GM06990 (cell line): ENCODE results near the gene MUC5AC.
"Not testable (repeated sequence)": the region's sequence is repeated elsewhere in the genome, so short reads cannot be mapped to it uniquely, and the experiment has no call there.

Experiments
- DNase-seq: peaks from one replicate; pipeline ENCODE4 v3.0.0-alpha.2; 2011; ENCODE audit not compliant: insufficient read length; ENCODE audit errors: extremely low read depth
- H3K27me3 ChIP-seq: replicated peaks from 2 replicates; pipeline ENCODE4 v1.6.0; 2011; ENCODE audit warnings: low read length; ENCODE audit not compliant: control insufficient read depth, insufficient read depth
- H3K36me3 ChIP-seq: 2 replicates; pipeline ENCODE4 v1.5.1; 2011; ENCODE audit warnings: low read length; ENCODE audit not compliant: control insufficient read depth, insufficient read depth
- H3K4me3 ChIP-seq: replicated peaks from 2 replicates; pipeline ENCODE4 v1.5.1; 2011; ENCODE audit warnings: low read depth, mild to moderate bottlenecking, control low read depth, low read length
- TF ChIP-seq, protein P1 (sequence below): IDR thresholded peaks from 2 replicates; pipeline ENCODE4 v1.5.1; 2011; ENCODE audit warnings: low read length, control low read depth, mild to moderate bottlenecking, inconsistent platforms; ENCODE audit not compliant: insufficient read depth, poor library complexity, severe bottlenecking

Gene MUC5AC

DNA sequence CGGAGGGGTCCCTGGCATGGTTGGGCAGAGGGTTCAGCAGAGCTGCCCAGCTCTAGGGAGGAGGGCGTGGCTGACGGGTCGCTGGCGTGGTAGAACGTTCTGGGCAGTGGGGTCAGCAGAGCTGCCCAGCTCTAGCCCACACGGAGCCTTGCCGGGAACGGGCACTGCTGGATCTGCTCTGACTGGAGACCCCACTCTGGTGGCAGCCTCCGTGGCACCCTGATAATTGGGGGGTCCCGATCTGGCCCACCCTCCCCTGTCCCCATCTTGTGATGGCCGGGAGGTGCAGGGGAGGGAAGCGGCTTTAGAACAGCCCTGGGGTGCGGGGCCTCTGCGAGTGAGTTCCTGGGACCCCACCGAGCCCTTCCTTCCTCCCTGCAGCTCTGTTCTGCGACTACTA, 21.9 kb downstream of the MUC5AC start:
- no peak for DNase-seq
- Histone ChIP-seq H3K36me3 (no peaks in the 10 kb centered on the region), H3K27me3 (no peaks in the 10 kb centered on the region), H3K4me3 (no peak overlapping the region)
- TF ChIP-seq, protein P1, sequence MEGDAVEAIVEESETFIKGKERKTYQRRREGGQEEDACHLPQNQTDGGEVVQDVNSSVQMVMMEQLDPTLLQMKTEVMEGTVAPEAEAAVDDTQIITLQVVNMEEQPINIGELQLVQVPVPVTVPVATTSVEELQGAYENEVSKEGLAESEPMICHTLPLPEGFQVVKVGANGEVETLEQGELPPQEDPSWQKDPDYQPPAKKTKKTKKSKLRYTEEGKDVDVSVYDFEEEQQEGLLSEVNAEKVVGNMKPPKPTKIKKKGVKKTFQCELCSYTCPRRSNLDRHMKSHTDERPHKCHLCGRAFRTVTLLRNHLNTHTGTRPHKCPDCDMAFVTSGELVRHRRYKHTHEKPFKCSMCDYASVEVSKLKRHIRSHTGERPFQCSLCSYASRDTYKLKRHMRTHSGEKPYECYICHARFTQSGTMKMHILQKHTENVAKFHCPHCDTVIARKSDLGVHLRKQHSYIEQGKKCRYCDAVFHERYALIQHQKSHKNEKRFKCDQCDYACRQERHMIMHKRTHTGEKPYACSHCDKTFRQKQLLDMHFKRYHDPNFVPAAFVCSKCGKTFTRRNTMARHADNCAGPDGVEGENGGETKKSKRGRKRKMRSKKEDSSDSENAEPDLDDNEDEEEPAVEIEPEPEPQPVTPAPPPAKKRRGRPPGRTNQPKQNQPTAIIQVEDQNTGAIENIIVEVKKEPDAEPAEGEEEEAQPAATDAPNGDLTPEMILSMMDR = no peak

DNA sequence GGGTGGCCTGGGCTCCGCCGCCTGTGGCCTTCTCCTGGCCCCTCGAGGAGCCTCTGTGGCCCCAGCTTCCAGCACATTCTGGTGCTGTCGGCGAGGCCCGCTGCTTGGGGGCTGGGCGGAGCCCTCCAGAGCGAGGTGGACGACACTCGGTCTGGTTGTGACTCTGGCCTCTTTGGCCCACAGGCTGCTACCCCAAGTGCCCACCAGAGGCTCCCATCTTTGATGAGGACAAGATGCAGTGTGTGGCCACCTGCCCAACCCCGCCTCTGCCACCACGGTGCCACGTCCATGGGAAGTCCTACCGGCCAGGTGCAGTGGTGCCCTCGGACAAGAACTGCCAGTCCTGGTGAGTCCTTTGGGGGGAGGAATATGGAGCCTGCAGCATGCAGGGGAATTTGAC, 22.4 kb downstream of the MUC5AC start:
- Histone ChIP-seq H3K4me3 (no peak overlapping the region), H3K36me3 (no peaks in the 10 kb centered on the region), H3K27me3 (no peaks in the 10 kb centered on the region)
- peak; percentile 3 for DNase-seq
- TF ChIP-seq, protein P1 = no peak

DNA sequence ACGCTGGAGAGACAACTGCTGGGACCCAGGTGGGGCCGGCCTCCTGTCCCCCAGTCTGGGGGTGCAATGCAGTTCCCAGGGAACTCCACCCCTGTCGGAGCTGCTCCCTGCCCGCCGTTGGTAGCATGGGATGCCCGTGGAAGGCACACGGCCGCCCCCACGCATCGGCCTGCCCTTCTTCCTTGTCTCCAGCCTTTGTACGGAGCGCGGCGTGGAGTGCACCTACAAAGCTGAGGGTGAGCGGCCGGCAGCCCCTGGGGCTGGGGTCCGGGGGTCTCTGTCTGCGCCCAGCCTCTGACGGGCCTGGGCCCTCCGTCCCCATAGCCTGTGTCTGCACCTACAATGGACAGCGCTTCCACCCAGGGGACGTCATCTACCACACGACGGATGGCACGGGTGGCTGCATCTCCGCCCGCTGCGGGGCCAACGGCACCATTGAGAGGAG, 23.2 kb downstream of the MUC5AC start:
- TF ChIP-seq, protein P1 = no peak
- DNase-seq = no peak
- H3K27me3 ChIP-seq = no peaks in the 10 kb centered on the region

DNA sequence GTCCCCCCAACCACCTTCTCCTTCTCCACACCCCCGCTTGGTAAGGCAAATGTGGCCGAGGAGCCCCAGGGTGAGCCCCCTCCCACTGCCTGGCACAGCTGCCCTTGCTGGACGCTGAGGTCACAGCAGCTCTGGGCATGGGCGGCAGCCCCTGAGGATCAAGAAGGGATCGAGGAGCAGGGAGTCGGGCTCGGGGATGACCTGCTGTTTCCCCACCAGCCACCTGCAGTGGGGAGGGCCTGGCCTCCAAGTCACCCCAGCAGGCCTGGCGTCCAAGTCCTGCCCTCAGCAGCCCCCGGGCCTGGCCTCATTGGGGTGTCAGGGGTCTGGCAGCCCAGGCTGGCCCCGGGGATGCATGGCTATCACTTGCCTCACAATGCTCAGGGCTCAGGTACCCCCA, 23.7 kb downstream of the MUC5AC start:
- Histone ChIP-seq H3K4me3 (no peak overlapping the region), H3K36me3 (no peaks in the 10 kb centered on the region), H3K27me3 (no peaks in the 10 kb centered on the region)
- peak; percentile 1 for DNase-seq
- TF ChIP-seq, protein P1 = no peak

More for the DNA sequence above, 23.2 kb downstream of the MUC5AC start:
- Histone ChIP-seq H3K36me3 (no peaks in the 10 kb centered on the region), H3K4me3 (no peak overlapping the region)

DNA sequence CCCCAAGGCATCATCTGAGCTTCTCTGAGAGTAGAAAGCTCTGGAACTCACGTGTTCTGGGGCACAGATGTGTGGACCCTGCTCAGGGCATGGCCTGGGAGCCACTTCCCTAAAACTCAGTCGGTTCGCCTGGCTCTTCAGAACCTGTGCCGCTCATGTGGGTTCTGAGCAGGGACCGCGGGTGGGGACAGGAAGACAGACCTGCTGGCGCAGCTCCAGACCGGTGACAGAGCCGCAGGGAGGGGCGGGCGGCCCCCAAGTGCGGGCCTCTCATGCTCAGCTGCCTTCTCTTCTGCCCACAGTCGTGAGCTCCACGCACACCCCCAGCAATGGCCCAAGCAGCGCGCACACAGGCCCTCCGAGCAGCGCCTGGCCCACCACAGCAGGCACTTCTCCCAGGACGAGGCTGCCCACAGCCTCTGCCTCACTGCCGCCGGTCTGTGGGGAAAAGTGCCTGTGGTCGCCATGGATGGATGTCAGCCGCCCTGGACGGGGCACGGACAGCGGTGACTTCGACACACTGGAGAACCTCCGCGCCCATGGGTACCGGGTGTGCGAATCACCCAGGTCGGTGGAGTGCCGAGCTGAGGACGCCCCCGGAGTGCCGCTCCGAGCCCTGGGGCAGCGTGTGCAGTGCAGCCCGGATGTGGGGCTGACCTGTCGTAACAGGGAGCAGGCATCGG, 24.2 kb downstream of the MUC5AC start:
- Histone ChIP-seq H3K4me3 (no peak overlapping the region), H3K36me3 (no peaks in the 10 kb centered on the region), H3K27me3 (no peaks in the 10 kb centered on the region)
- DNase-seq = peak; percentile 4
- TF ChIP-seq, protein P1 = no peak

DNA sequence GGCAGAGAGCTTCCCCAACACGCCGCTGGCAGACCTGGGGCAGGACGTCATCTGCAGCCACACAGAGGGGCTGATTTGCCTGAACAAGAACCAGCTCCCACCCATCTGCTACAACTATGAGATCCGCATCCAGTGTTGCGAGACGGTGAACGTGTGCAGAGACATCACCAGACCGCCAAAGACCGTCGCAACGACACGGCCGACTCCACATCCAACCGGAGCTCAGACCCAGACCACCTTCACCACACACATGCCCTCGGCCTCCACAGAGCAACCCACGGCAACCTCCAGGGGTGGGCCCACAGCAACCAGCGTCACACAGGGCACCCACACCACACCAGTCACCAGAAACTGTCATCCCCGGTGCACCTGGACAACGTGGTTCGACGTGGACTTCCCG, 26.4 kb downstream of the MUC5AC start:
- not testable (repeated sequence) for DNase-seq

DNA sequence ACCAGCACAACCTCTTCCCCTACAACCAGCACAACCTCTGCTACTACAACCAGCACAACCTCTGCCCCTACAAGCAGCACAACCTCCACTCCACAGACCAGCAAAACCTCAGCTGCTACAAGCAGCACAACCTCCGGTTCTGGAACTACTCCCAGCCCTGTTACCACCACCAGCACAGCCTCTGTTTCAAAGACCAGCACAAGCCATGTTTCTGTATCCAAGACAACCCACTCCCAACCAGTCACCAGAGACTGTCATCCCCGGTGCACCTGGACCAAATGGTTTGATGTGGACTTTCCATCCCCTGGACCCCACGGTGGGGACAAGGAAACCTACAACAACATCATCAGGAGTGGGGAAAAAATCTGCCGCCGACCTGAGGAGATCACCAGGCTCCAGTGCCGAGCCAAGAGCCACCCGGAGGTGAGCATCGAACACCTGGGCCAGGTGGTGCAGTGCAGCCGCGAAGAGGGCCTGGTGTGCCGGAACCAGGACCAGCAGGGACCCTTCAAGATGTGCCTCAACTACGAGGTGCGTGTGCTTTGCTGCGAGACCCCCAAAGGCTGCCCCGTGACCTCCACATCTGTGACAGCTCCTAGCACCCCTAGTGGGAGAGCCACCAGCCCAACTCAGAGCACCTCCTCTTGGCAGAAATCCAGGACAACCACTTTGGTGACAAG, 30.8 kb downstream of the MUC5AC start:
- not testable (repeated sequence) for H3K27me3 ChIP-seq, H3K4me3 ChIP-seq, H3K36me3 ChIP-seq, DNase-seq

More for the DNA sequence above, 26.4 kb downstream of the MUC5AC start:
- not testable (repeated sequence) for H3K36me3 ChIP-seq, H3K27me3 ChIP-seq, H3K4me3 ChIP-seq

DNA sequence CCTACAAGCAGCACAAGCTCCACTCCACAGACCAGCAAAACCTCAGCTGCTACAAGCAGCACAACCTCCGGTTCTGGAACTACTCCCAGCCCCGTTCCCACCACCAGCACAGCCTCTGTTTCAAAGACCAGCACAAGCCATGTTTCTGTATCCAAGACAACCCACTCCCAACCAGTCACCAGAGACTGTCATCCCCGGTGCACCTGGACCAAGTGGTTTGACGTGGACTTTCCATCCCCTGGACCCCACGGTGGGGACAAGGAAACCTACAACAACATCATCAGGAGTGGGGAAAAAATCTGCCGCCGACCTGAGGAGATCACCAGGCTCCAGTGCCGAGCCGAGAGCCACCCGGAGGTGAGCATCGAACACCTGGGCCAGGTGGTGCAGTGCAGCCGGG, 32.1 kb downstream of the MUC5AC start:
- not testable (repeated sequence) for DNase-seq, H3K27me3 ChIP-seq, H3K36me3 ChIP-seq, H3K4me3 ChIP-seq

DNA sequence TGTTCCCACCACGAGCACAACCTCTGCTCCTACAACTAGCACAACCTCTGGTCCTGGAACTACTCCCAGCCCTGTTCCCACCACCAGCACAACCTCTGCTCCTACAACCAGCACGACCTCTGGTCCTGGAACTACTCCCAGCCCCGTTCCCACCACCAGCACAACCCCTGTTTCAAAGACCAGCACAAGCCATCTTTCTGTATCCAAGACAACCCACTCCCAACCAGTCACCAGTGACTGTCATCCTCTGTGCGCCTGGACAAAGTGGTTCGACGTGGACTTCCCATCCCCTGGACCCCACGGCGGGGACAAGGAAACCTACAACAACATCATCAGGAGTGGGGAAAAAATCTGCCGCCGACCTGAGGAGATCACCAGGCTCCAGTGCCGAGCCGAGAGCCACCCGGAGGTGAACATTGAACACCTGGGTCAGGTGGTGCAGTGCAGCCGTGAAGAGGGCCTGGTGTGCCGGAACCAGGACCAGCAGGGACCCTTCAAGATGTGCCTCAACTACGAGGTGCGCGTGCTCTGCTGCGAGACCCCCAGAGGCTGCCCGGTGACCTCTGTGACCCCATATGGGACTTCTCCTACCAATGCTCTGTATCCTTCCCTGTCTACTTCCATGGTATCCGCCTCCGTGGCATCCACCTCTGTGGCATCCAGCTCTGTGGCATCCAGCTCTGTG, 34.2 kb downstream of the MUC5AC start:
- not testable (repeated sequence) for H3K27me3 ChIP-seq, H3K4me3 ChIP-seq, DNase-seq, H3K36me3 ChIP-seq
